ENCODE data around the gene TVP23A. TPM values are rescaled to one million over a fixed set of nuclear protein-coding genes. Genes with fewer than 3 reads are reported as not detected.
A peak's percentile ranks its signal among the peaks of the same experiment; 100 is the strongest.

TVP23A gene
- total and polyA plus RNA-seq, 8 donors: 0.05 to 0.34 (median 0.16) TPM; not detected in 3

- FAIRE-seq (no peak), DNase-seq (no peak), ATAC-seq (peak in 1 of 4 donors; percentile 12)
- Histone ChIP-seq H3K4me1 (peaks cover 0 to under 1% (median 0%) of the 10 kb centered on the region in 3 donors), H3K27ac (no peak overlapping the region), H3K4me3 (no peak overlapping the region), H3K27me3 (no peaks in the 10 kb centered on the region), H3K36me3 (peaks cover 0 to 31% (median 6%) of the 10 kb centered on the region in 3 donors), H3K9me3 (no peaks in the 10 kb centered on the region)
- intact Hi-C loops (cut with DNase I): loop anchor here in 1 of 3 donors (10.0 kb wide), 1 partner anchor 174 kb away; no protein-coding TSS in a partner anchor
- WGBS, 2 donors: 81 to 84% methylated on average over 13 of the region's 13 CpGs
- TF ChIP-seq, protein P1, sequence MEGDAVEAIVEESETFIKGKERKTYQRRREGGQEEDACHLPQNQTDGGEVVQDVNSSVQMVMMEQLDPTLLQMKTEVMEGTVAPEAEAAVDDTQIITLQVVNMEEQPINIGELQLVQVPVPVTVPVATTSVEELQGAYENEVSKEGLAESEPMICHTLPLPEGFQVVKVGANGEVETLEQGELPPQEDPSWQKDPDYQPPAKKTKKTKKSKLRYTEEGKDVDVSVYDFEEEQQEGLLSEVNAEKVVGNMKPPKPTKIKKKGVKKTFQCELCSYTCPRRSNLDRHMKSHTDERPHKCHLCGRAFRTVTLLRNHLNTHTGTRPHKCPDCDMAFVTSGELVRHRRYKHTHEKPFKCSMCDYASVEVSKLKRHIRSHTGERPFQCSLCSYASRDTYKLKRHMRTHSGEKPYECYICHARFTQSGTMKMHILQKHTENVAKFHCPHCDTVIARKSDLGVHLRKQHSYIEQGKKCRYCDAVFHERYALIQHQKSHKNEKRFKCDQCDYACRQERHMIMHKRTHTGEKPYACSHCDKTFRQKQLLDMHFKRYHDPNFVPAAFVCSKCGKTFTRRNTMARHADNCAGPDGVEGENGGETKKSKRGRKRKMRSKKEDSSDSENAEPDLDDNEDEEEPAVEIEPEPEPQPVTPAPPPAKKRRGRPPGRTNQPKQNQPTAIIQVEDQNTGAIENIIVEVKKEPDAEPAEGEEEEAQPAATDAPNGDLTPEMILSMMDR (IDR thresholded peaks at IDR 0.05): no peak
Observed at GRCh38 chr16:10751291-10751697, 67.3 kb downstream of the TVP23A start.

DNA sequence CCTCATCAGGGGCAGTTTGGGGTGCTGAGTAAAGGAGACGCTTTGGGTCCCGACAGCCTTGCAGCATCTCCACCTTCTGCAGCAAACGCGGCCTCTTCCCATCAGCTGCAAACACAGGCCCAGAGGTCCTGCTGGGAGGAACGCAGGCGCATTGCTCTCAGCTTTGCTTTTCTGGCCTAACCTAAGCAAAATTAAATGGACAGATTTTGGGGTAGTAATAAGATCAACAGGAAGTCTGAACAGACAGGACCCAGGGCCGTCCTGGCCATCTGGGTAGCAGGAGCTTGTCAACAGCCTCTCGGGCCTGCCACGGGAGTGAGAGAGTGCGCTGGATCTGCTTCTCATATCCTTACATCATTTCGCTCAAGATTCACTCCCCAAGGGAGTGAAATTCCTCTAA, 67.8 kb downstream of the TVP23A start:
- FAIRE-seq: no peak
- TF ChIP-seq, protein P1 (IDR thresholded peaks at IDR 0.05): no peak

GRCh38 chr16:10745841-10746240, 72.8 kb downstream of the TVP23A start:
- ATAC-seq (no peak), FAIRE-seq (no peak), DNase-seq (no peak)
- no peaks in the 10 kb centered on the region for H3K9me3 ChIP-seq
- no peaks in the 10 kb centered on the region for H3K27me3 ChIP-seq
- peaks cover 0 to 23% (median 0%) of the 10 kb centered on the region in 3 donors for H3K36me3 ChIP-seq
- WGBS, 2 donors: 35 to 36% methylated on average over 2 of the region's 2 CpGs
- H3K4me3 ChIP-seq: no peak overlapping the region
- H3K4me1 ChIP-seq: peaks cover 8 to 38% (median 19%) of the 10 kb centered on the region in 3 donors
- intact Hi-C loops (cut with DNase I): no loop called here
- TF ChIP-seq, protein P1 (IDR thresholded peaks at IDR 0.05): no peak
- peak overlapping the region in 3 of 4 donors; percentile 6 to 99 (median 98) for H3K27ac ChIP-seq

More for the DNA sequence above, 67.8 kb downstream of the TVP23A start:
- no peak for ATAC-seq
- no peaks in the 10 kb centered on the region for H3K27me3 ChIP-seq
- DNase-seq: no peak
- H3K4me1 ChIP-seq: peaks cover 0 to 6% (median 1%) of the 10 kb centered on the region in 3 donors
- H3K27ac ChIP-seq: no peak overlapping the region
- intact Hi-C loops (cut with DNase I): loop anchor here in 1 of 3 donors (10.0 kb wide), 1 partner anchor 174 kb away; no protein-coding TSS in a partner anchor
- no peak overlapping the region for H3K4me3 ChIP-seq
- 91 to 93% methylated on average over 11 of the region's 11 CpGs for WGBS, 2 donors
- H3K9me3 ChIP-seq: no peaks in the 10 kb centered on the region
- peaks cover 0 to 29% (median 6%) of the 10 kb centered on the region in 3 donors for H3K36me3 ChIP-seq

GRCh38 chr16:10744370-10745030, 74.1 kb downstream of the TVP23A start:
- Histone ChIP-seq H3K27ac (peak overlapping the region in 3 of 4 donors; percentile 98 to 99 (median 98)), H3K9me3 (no peaks in the 10 kb centered on the region), H3K4me1 (peaks cover 8 to 42% (median 19%) of the 10 kb centered on the region in 3 donors), H3K36me3 (peaks cover 0 to 15% (median 0%) of the 10 kb centered on the region in 3 donors), H3K4me3 (peak overlapping the region; percentile 2 to 59 (median 31)), H3K27me3 (no peaks in the 10 kb centered on the region)
- 38 to 40% methylated on average over 17 of the region's 17 CpGs for whole genome bisulfite sequencing, 2 donors
- intact Hi-C loops (cut with DNase I): no loop called here
- TF ChIP-seq, protein P1 (IDR thresholded peaks at IDR 0.05): no peak
- ATAC-seq (peak; percentile 0 to 3 (median 0)), FAIRE-seq (no peak), DNase-seq (peak in 1 of 6 donors; percentile 23)
